ENCODE measurements around the gene KLHL24.
"Not testable (repeated sequence)": the region's sequence is repeated elsewhere in the genome, so short reads cannot be mapped to it uniquely, and the experiment has no call there.

The KLHL24 gene

DNA sequence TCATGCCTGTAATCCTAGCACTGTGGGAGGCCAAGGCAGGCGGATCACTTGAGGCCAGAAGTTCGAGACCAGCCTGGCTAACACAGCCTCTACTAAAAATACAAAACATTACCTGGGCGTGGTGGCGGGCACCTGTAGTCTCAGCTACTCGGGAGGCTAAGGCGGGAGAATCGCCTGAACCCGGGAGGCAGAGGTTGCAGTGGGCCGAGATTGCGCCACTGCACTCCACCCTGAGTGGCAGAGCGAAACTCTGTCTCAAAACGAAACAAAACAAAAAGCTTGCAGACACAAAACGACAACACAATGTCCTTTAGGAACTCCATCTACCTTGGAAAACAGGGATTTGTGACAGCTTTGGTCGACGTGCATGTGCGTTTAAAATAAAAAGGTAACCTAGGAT lies 716 bp upstream of the KLHL24 start:
- DNase-seq (ENCODE audit: low read depth in 2 of 2): no peak

DNA sequence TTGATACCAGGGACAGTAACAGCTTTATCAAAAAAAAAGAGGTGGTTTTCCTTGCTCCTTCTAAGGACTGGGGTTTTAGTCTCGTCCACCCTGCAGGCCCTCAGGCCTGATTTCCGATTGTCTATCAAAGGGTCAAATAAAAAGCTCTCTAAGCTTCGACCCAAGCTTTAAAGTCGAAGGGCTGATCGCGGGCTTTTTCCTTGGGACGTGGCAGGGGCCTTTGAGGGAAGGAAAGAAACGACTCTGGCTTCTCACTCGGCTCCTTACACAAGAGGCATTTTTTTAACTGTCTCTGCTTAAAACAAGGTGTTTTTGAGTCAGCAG lies 354 bp upstream of the KLHL24 start:
- DNase-seq (ENCODE audit: low read depth in 2 of 2): no peak

DNA sequence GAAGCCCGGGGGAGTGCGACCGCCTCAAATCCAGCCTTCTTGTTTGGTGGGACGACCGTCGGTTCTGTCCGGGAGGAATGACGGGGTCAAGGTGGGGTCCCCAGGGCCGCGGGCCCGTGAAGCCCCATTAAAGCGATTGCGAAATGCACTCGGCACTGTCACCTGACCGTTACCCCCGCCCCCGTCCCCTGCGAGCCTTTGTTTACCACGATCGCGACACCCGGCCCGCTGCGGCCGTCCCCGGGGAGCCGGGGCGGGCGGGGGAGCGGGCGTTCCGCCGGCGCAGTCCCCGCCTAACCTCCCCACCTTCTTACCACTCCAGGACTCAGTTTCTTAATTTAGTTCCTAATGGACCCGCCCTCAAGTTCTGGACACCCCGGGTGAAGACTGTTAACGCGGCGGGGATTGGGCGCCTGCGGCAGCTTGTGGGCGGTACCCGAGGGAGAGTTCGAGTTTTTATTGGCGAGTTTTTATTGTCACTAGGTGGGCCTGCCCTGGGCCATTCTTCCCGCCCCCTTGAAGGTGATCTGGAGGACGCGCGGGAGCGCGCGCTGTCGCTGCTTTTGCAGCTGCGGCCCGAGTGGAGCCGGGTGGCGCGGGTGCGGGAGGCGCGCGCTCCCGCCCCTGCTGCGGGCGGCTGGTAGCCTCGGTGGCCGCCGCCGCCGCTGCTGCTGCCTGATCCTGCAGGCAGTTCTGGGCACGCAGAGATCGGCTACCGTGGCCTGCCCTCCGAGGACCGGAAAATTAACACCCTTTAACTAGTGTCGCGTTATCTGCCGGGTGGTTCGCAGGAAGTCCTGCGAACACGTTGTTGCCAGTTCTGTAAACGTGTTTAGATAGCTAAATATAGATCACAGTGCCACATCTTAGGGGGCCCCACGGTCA lies 1.0 kb downstream of the KLHL24 start:
- DNase-seq (ENCODE audit: low read depth in 2 of 2): peak; percentile 88 to 90

DNA sequence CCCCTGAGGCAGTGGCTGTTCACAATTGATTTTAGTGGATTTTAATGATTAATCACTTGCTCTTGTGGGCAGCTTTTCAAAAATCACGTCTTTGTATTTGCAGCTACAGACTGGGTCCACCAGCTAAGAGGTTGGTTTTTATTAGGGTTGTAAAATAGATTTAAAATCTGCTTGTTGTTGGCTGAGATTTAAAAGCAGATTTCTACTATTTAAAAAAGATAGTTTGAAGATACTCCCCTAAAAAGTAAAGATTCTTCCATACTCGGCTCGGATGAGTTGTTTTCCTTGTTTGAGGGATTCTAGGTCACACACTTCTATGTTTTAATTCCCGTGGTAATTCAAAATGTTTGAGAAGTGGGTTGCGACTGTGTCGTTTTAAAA lies 1.7 kb downstream of the KLHL24 start:
- no peak for DNase-seq (ENCODE audit: low read depth in 2 of 2)

DNA sequence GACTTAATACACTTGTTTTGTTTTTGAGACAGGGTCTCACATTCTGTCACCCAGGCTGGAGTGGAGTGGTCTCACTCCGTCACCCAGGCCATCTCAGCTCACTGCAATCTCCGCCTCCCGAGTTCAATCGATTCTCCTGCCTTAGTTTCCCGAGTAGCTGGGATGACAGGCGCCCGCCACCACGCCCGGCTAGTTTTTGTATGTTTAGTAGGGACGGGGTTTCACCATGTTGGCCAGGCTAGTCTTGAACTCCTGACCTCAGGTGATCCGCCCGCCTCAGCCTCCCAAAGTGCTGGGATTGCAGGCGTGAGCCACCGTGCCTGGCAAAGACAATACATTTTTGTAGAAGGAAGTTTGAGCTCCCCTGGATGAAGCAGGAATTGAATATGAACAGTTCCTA lies 2.2 kb downstream of the KLHL24 start:
- not testable (repeated sequence) for DNase-seq (ENCODE audit: low read depth in 2 of 2)

DNA sequence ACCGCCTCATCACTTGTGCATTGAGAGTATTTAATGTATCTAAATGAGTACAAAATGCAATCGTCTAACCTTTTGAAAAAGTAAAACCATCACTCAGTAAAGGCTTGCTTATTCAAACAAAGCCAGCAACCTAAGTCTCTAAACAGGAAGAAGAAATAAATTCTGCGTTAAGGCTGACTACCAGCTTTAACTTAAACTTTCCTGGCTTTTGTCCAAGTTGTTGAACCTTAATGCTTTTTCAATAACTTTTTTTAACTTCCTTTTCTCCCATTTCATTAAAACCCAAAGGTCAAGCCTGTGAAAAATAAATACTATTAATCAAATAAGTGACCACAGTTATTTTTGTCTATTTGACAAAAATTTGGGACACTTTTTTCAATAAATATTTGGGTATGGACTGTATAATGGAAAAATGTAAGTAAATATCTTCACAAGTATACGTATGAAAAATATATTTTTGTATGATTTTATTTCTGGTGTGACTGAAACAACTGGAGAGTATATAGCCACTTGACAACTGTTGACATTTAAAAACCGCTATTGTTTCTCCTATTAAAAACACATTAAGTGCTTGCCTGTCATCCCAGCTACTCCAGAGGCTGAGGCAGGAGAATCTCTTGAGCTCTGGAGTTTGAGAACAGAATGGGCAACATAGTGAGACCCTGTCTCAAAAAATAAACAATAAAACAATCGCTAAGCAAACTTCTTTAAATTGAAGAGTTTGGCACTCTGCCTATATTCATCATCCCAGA lies 2.9 kb downstream of the KLHL24 start:
- DNase-seq (ENCODE audit: low read depth in 2 of 2): no peak

DNA sequence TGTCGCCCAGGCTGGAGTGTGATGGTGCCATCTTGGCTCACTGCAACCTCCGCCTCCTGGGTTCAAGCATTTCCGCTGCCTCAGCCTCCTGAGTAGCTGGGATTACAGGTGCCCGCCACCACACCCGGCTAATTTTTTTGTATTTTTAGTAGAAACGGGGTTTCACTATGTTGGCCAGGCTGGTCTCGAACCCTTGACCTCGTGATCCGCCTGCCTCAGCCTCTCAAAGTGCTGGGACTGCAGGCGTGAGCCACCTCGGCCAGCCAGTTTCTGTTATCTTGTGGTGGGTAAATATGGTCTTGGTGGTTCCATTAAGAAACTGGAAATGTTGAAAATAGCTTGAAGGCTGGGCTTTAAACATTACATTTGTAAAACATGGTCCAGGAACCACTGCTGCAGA lies 5.2 kb downstream of the KLHL24 start:
- not testable (repeated sequence) for DNase-seq (ENCODE audit: low read depth in 2 of 2)

DNA sequence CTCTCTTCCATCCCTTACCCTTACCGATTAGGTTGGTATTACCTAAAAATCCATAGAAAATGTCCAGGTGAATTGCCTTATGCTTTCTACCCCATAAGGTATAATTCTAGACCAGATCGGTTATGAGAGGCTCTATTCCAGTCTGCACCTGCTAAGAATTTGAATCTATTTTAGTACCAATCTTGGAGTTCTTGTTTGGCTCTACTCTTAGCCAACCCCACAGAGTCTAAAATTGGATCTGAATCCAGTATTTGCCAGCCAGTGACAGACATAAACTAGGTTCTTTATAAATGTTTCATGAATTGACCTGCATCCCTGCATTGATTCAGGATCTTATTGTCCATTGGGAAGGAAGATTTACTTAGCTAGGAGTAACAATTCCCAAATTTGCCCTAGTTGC lies 6.5 kb downstream of the KLHL24 start:
- no peak for DNase-seq (ENCODE audit: low read depth in 2 of 2)

DNA sequence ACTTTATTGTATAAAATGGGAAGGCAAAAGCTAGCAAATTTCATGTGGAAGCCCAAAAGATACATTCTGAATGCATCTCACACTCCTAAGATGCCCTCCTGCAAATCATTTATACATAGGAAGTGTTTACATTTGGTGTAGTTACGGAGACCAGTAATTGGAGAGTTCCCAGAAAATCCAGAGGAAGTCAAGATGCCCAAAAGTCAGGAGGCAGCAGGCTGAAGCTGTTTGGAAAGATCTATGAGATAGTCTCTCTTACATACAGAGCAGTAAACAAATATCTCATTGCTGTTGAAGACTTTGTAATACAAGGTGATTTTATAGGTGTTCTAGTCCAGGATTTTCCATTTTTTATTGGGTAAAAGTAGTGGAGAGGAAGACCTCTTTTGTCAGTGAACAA lies 8.8 kb downstream of the KLHL24 start:
- DNase-seq (ENCODE audit: low read depth in 2 of 2): no peak

DNA sequence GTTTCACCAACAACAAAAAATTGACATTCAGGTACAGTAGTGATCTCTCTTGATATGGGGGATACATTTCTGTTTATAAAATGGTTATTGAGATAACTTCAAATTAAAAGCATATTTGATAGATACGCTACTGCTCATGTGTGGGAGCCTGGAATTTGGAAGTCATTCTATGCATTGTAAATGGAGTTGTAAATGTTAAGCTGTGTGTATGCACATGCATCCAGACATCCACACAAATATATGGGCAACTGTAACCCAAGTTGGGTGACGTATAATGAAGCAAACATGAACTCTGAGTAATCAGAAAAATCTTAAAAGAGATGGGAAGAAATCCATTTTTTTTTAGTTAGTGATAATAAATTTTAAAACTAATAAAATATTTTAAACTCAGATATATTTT lies 9.8 kb downstream of the KLHL24 start:
- no peak for DNase-seq (ENCODE audit: low read depth in 2 of 2)

DNA sequence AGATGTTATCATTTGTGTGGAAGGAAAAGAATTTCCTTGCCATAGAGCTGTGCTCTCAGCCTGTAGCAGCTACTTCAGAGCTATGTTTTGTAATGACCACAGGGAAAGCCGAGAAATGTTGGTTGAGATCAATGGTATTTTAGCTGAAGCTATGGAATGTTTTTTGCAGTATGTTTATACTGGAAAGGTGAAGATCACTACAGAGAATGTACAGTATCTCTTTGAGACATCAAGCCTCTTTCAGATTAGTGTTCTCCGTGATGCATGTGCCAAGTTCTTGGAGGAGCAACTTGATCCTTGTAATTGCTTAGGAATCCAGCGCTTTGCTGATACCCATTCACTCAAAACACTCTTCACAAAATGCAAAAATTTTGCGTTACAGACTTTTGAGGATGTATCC lies 15.1 kb downstream of the KLHL24 start:
- no peak for DNase-seq (ENCODE audit: low read depth in 2 of 2)

DNA sequence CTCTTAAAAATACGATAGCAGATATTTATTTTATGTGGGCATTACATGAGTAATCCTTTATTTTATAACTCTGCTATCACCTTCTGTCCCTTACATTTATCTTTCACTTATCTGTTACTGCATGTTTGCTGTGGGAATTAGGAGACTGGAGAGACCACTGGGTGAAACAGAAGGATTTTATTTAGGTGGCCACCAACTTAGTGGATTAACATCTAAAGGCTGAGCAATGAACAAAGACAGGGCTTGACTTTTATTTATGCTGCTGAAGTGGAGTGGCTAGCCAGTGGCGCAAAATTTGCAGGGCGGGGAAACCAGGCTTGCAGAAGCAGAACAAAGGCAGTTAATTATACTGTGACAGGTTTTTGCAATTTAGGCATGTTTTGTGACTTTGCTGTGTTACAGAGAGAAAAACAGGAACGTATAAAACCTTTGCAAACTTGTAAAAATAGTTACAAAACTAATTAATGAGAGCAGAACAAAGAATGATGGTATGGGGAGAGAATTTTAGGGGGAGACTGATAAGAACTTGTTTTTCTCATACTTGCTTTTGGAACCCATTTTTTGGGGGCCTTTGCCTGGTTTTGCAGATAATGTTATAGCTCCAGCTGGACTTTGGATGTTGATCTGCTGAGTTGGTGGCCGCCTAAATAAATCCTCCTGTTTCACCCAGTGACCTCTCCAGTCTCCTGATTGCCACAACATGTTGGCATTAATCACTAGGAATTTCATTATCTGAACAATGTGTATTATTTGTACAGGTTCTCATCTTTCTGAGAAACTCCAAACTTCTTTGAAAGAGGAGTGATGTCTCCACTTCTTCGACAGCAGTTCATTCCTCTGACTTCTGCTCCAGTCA lies 18.0 kb downstream of the KLHL24 start:
- no peak for DNase-seq (ENCODE audit: low read depth in 2 of 2)

DNA sequence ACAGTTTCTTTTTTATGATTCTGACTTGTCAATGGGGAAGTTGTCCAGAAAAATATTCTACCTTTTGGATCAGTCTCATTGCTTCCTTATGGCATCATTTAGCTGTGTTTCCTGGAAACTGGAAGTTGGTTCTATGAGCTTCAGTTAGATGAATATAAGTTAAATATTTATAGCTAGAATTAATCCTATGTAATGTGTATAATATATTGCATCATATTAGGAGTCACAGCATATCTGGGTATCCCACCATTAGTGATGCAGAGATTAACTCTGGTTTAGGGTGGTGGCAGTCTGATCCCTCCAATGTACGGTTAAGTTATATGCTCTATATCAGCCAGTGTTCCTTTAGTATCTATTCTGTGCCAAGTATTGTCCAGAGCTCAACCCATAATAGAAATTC lies 19.3 kb downstream of the KLHL24 start:
- no peak for DNase-seq (ENCODE audit: low read depth in 2 of 2)

DNA sequence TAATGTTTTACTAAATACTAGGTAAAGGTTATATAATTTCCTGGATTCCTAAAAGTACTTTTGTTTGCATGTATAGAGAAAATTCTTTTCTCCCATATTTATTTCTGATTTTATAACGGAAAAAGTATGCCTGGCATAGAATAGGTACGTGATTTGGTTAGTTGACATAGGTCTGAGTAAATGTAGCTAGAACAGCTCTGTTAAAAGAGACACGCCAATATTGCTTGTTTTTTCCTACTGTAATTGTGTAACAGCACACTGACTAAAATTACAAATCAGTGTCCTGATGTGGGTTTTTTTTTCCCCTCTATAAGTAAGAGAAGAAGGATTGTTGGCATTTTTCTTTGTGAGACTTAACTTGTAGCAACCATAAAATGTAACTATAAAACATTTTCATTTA lies 26.7 kb downstream of the KLHL24 start:
- DNase-seq (ENCODE audit: low read depth in 2 of 2): no peak

DNA sequence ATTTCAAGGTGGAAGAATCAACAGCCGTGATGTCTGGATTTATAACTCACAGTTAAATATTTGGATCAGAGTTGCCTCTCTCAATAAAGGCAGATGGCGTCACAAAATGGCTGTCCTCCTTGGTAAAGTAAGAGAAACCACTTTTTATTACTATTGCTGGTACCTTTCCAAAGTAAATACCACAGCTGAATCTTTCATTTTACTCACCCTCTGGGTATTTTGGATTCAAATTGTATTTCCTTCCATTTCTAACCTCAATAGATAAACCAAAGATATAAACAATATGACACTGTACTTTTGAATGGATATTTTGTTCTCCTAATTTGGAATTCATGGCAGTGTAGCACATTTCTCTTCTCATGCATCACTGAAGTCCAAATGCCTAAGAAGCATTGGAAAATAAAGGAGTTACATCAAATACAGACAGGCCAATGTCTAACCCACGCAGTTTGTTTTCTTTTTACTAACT lies 29.5 kb downstream of the KLHL24 start:
- no peak for DNase-seq (ENCODE audit: low read depth in 2 of 2)

DNA sequence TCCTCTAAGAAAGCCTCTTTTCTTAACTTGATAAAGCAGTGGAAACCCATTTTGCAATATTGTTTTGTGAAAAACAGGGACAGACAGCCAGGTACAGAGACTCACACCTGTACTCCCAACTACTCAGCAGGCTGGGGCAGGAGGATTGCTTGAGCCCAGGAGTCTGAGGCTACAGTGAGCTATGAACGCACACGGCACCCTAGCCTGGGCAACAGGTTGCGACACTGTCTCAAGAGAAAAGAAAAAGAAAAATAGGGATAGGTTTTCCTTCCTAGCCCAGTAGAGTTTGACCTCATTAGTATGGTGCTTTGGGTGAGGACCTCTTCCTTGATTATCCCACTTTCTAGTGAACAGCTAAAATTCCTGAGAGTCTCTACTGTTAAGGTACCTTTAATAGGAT lies 44.6 kb downstream of the KLHL24 start:
- no peak for DNase-seq (ENCODE audit: low read depth in 2 of 2)

DNA sequence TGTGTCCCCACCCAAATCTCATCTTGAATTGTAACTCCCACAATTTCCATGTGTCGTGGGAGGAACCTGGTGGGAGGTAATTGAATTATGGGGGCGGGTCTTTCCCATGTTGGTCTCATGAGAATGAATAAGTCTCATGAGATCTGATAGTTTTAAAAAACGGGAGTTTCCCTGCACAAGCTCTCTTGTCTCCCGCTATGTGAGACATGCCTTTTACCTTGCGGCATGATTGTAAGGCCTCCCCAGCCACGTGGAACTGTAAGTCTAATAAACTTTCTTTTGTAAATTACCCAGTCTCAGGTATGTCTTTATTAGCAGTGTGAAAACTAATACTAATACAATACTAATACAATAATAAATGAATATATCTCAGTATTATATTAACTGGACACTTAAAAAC lies 52.3 kb downstream of the KLHL24 start:
- no peak for DNase-seq (ENCODE audit: low read depth in 2 of 2)

DNA sequence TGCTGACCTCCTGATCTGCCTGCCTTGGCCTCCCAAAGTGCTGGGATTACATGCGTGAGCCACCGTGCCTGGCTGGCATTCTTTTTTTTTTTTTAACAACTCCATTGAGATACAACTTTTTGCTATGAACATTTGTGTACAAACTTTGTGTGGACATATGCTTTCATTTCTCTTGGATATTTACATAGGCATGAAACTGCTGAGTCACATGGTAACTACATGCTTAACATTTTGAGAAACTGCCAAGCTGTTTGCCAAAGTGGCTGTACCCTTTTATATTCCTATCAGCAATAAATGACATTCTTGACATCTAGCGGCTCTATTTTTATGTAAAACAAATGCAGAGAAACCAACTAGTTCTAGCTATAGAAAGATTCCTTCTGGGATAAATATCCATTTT lies 53.5 kb downstream of the KLHL24 start:
- no peak for DNase-seq (ENCODE audit: low read depth in 2 of 2)

DNA sequence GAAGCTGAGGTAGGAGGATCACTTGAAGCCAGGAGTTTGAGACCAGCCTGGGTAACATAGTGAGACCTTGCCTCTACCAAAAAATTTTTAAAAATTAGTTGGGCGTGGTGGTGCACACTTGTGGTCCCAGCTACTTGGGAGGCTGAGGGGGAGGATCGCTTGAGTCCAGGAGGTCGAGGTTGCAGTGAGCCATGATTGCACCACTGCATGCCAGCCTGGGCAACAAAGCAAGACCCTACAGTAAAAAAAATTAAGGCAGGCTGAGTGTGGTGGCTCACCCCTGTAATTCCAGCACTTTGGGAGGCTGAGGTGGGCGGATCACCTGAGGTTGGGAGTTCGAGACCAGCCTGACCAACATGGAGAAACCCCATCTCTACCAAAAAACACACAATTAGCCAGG lies 54.2 kb downstream of the KLHL24 start:
- not testable (repeated sequence) for DNase-seq (ENCODE audit: low read depth in 2 of 2)

DNA sequence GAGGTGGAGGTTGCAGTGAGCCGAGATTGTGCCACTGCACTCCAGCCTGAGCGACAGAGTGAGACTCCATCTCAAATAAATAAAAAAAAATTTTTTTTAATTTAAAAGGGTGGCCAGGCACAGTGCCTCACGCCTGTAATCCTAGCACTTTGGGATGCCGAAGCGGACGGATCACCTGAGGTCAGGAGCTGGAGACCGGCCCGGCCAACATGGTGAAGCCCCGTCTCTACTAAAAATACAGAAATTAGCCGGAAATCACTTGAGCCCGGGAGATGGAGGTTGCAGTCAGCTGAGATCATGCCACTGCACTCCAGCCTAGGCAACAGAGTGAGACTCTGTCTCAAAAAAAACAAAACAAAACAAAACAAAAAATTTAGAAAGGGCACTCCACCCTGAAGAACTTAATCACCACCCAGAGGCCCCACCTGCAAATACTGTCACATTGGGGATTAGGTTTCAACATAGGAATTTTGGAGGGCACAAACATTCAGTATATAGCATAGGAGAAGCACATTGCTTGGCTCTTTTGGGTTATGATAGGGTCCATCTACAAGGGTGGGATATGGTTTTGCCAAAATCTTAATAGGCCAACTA lies 55.1 kb downstream of the KLHL24 start:
- DNase-seq (ENCODE audit: low read depth in 2 of 2): no peak

DNA sequence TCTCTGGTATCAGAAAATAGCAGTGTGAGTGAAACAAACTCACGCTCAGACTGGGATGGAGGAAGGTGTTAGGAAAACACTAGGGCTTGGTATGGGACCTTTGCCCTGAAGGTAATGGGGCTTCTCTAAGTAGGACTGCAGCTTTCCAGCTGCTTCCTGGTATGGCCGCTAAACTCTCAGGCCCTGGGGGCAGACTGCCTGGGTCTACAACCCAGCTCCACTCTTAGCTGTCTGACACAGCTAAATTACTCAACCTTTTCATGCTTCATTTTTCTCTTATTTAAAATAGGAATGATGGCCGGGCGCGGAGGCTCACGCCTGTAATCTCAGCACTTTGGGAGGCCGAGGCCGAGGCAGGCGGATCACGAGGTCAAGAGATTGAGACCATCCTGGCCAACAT lies 57.0 kb downstream of the KLHL24 start:
- no peak for DNase-seq (ENCODE audit: low read depth in 2 of 2)
